Brain microvascular endothelial cell (primary cell): ENCODE data around the gene LRRC8A.
"Not testable (repeated sequence)": the region's sequence is repeated elsewhere in the genome, so short reads cannot be mapped to it uniquely, and the experiment has no call there.

Source experiments
- DNase-seq: peaks from one replicate; pipeline ENCODE4 v3.0.0-alpha.2; 2020
- H3K27ac ChIP-seq: fragments of 250-450 bp; sonication (Bioruptor Pico); 2 replicates; pipeline ENCODE4 v1.5.1; 2020; ENCODE audit warnings: mild to moderate bottlenecking, moderate library complexity
- H3K27me3 ChIP-seq: fragments of 250-450 bp; sonication (Bioruptor Pico); replicated peaks from 2 replicates; pipeline ENCODE4 v1.5.1; 2020; ENCODE audit warnings: mild to moderate bottlenecking
- H3K36me3 ChIP-seq: fragments of 250-450 bp; sonication (Bioruptor Pico); replicated peaks from 2 replicates; pipeline ENCODE4 v1.5.1; 2020; ENCODE audit warnings: mild to moderate bottlenecking
- H3K4me3 ChIP-seq: 2 replicates; pipeline ENCODE4 v1.5.1; 2011; ENCODE audit warnings: low read depth, mild to moderate bottlenecking, control low read depth, low read length, moderate library complexity
- in situ Hi-C: cut with HindIII; loops from 2 replicates; pipeline ENCODE4 v1.10.0; 2017; ENCODE audit warnings: low sequenced_read_pairs, low pct_ligation_motif_present
- TF ChIP-seq, protein P1 (sequence below): IDR thresholded peaks from 2 replicates; pipeline ENCODE4 v1.5.1; 2011; ENCODE audit warnings: low read depth, mild to moderate bottlenecking, moderate library complexity, low read length, control low read depth, inconsistent platforms; ENCODE audit errors: missing control alignments

Gene LRRC8A

DNA sequence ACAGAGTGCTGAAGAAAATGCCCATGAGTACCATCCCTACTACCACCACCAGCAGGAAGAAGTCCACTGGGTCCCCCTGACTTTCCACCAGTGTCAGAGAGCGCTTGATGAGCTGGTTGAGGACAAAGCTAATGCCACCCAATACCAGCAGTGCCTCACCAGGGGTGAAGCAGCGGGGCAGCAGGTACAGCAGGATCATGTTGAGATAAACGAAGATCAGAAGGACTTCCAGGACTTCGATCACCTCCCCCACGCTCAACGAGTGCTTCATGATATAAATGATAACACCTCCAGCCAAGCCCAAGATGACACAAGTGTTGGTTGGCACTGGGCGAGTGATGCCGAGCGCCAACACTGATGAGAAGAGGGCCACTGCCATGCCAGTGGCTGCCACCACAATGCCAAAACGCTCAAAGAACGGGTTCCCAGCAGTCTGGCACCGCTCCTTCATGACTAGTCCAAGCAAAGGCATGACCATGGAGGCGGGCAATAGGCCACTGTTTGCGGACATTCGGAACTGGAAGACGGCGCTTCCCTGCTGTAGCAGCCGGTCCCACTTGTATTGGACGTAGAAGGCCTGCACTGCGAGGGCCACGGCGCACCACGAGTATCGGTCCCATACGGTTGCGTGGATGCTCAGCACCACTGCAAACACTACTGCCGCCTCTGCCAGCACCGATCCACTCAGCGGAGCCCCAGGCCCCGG lies 64.8 kb downstream of the LRRC8A start:
- Histone ChIP-seq H3K4me3 (peak overlapping the region; percentile 96), H3K27me3 (no peaks in the 10 kb centered on the region), H3K36me3 (peaks cover 4% of the 10 kb centered on the region), H3K27ac (peak overlapping the region; percentile 93)
- TF ChIP-seq, protein P1, sequence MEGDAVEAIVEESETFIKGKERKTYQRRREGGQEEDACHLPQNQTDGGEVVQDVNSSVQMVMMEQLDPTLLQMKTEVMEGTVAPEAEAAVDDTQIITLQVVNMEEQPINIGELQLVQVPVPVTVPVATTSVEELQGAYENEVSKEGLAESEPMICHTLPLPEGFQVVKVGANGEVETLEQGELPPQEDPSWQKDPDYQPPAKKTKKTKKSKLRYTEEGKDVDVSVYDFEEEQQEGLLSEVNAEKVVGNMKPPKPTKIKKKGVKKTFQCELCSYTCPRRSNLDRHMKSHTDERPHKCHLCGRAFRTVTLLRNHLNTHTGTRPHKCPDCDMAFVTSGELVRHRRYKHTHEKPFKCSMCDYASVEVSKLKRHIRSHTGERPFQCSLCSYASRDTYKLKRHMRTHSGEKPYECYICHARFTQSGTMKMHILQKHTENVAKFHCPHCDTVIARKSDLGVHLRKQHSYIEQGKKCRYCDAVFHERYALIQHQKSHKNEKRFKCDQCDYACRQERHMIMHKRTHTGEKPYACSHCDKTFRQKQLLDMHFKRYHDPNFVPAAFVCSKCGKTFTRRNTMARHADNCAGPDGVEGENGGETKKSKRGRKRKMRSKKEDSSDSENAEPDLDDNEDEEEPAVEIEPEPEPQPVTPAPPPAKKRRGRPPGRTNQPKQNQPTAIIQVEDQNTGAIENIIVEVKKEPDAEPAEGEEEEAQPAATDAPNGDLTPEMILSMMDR: no peak
- in situ Hi-C loops: no loop called here
- peak; percentile 22 for DNase-seq

DNA sequence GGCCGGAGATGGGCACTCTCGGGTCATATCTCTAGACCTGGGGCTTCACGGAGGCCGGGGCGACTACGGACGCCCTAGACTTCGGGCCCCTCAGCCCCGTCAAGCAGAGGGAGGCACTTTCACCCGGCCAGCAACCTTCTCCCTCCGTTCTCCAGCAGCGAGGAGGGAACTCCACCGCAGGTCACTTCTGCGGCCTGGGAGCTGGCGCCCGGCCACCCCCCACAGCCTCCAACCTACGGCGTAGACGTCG lies 65.3 kb downstream of the LRRC8A start:
- Histone ChIP-seq H3K27ac (peak overlapping the region; percentile 93), H3K4me3 (peak overlapping the region; percentile 96), H3K36me3 (peaks cover 4% of the 10 kb centered on the region), H3K27me3 (no peaks in the 10 kb centered on the region)
- DNase-seq: no peak
- in situ Hi-C loops: no loop called here
- TF ChIP-seq, protein P1: no peak

DNA sequence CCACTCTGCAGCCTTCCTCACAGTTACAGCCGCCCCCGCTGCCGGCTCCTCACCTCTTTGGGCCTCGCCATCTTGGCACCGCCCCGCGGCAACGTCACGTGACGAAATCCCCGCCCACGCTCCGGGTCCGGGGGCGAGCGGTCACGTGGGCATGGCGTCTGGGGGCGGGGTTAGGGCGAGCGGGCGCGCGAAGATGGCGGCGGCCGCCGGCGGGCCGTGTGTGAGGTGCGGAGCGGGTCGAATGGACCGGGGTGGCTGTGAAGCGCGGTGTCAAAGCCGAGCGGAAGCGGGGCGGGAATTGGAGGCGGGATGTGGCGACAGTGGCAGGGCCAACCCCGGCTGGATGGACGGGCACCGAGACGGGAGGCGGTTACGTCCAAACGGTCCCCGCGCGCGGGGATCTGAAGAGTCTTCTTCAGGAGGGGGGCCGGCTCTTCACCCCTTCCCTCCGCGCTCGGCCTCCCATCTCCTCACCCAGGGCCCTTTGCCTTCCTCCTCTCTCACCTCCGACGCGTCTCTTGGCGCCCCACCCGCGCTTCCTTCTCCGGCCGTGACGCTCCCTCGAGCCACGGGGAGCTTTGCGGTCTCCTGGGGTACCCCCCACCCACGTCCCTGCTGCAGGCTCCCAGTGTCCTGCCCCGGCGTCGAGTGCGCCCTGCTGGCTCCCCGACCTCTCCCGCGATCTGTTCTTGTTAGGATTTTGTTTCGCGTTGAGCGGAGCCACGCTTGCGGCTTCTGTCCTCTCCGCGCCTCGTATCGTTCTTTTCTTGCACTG lies 65.8 kb downstream of the LRRC8A start, which contains the start of the genes DOLK and NUP188:
DOLK (minus strand) TSS at position 77 of the 775 bp plus-strand sequence. CDS start 300 bp downstream, outside the sequence.
NUP188 (plus strand) TSS at position 173 of the 775 bp plus-strand sequence; CDS start at position 194, 21 bp downstream.
- no peaks in the 10 kb centered on the region for H3K27me3 ChIP-seq
- TF ChIP-seq, protein P1: no peak
- H3K36me3 ChIP-seq: peaks cover 6% of the 10 kb centered on the region
- in situ Hi-C loops: no loop called here
- H3K27ac ChIP-seq: peak within 1 kb of the TSS; percentile 93
- peak; percentile 86 for DNase-seq
- peak within 1 kb of the TSS; percentile 96 for H3K4me3 ChIP-seq

DNA sequence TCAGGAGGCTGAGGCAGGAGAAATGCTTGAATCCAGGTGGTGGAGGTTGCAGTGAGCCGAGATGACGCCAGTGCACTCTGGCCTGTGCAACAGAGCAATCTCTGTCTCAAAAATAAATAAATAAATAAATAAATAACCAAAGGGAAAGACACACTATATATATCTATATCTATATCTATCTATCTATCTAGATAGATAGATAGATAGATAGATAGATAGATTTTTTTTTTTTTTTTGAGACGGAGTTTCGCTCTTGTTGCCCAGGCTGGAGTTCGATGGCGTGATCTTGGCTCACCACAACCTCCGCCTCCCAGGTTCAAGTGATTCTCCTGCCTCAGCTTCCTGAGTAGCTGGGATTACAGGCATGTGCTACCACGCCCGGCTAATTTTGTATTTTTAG lies 79.5 kb downstream of the LRRC8A start:
- H3K4me3 ChIP-seq, DNase-seq, H3K27ac ChIP-seq, H3K27me3 ChIP-seq, in situ Hi-C loops: not testable (repeated sequence)
- H3K36me3 ChIP-seq: peaks cover 31% of the 10 kb centered on the region
